OCI-LY7 (cell line): ENCODE measurements around the gene FBF1. TPM values are rescaled to one million over a fixed set of nuclear protein-coding genes. Genes with fewer than 3 reads are reported as not detected.

Source experiments
- BruUV-seq: library from RNA; stranded (reverse); fragments of 400-500 nt; replicated peaks from 2 replicates; lab custom pipeline; 2021; lab: Mats Ljungman, UMichigan
- CTCF ChIA-PET: fragments of 300-600 bp; sonication (Branson Sonifier 250); formaldehyde crosslinking; loops from one replicate; lab custom pipeline; 2022; ENCODE audit warnings: antibody characterized with exemption; ENCODE audit not compliant: unreplicated experiment; lab: Charles Lee
- POLR2A ChIA-PET: fragments of 300-600 bp; sonication (Branson Sonifier 250); formaldehyde crosslinking; loops from one replicate; lab custom pipeline; 2022; ENCODE audit warnings: antibody characterized with exemption; lab: Charles Lee
- DNase-seq: peaks from one replicate; pipeline ENCODE4 v3.0.0-alpha.2; 2015; ENCODE audit warnings: low spot score
- H2AFZ ChIP-seq: fragments of 200-600 bp; sonication (generic), shearing (Covaris generic); 2 replicates; pipeline ENCODE4 v1.6.1; 2014; ENCODE audit warnings: mild to moderate bottlenecking, antibody characterized with exemption, low read length, moderate library complexity
- H3K27ac ChIP-seq: fragments of 200-600 bp; sonication (generic); 2 replicates; pipeline ENCODE4 v1.5.1; 2014; ENCODE audit warnings: mixed run types, low read depth, mild to moderate bottlenecking, moderate library complexity, low read length, inconsistent platforms; ENCODE audit not compliant: poor library complexity, severe bottlenecking
- H3K36me3 ChIP-seq: fragments of 200-600 bp; sonication (generic); 2 replicates; pipeline ENCODE4 v1.6.1; 2014; ENCODE audit warnings: mild to moderate bottlenecking, antibody characterized with exemption, low read length, moderate library complexity, mixed read lengths; ENCODE audit not compliant: insufficient read depth
- H3K4me1 ChIP-seq: fragments of 200-600 bp; sonication (generic); 2 replicates; pipeline ENCODE4 v1.5.1; 2014; ENCODE audit warnings: mild to moderate bottlenecking, low read length; ENCODE audit not compliant: insufficient read depth, poor library complexity, severe bottlenecking
- H3K4me2 ChIP-seq: fragments of 200-600 bp; sonication (generic); 2 replicates; pipeline ENCODE4 v1.6.1; 2014; ENCODE audit warnings: mild to moderate bottlenecking, low read length
- H3K4me3 ChIP-seq: fragments of 200-600 bp; sonication (generic); 2 replicates; pipeline ENCODE4 v1.5.1; 2014; ENCODE audit warnings: mild to moderate bottlenecking, low read depth, low read length; ENCODE audit not compliant: poor library complexity, severe bottlenecking
- H3K79me2 ChIP-seq: fragments of 200-600 bp; sonication (generic); 2 replicates; pipeline ENCODE4 v1.6.1; 2016; ENCODE audit warnings: low read depth, mild to moderate bottlenecking, low read length, moderate library complexity, mixed read lengths; ENCODE audit not compliant: insufficient read depth
- H3K9me2 ChIP-seq: fragments of 200-600 bp; sonication (generic); 2 replicates; pipeline ENCODE4 v1.6.1; 2016; ENCODE audit warnings: mild to moderate bottlenecking, low read length, mixed read lengths; ENCODE audit not compliant: insufficient read depth
- H3K9me3 ChIP-seq: fragments of 200-600 bp; sonication (generic); 2 replicates; pipeline ENCODE4 v1.6.1; 2014; ENCODE audit warnings: mild to moderate bottlenecking, mixed run types, low read length, mixed read lengths
- H4K20me1 ChIP-seq: fragments of 200-600 bp; sonication (generic); 2 replicates; pipeline ENCODE4 v1.6.1; 2014; ENCODE audit warnings: mild to moderate bottlenecking, antibody characterized with exemption, low read length, moderate library complexity, mixed read lengths; ENCODE audit not compliant: insufficient read depth
- EZH2phosphoT487 ChIP-seq: fragments of 200-600 bp; sonication (generic); IDR thresholded peaks from 2 replicates; pipeline ENCODE4 v1.6.1; 2018; ENCODE audit warnings: low read depth, borderline replicate concordance, mild to moderate bottlenecking, mixed run types, antibody characterized with exemption, low read length, moderate library complexity, mixed read lengths
- intact Hi-C: fragments of 100-400 bp; cut with micrococcal nuclease; formaldehyde crosslinking; loops from one replicate; pipeline ENCODE4 v1.10.0; 2022; ENCODE audit not compliant: unreplicated experiment
- total RNA-seq, 2 experiments: library from RNA; depleted of rRNA in 1 of 2; stranded (reverse); fragments of >200 nt in 1 of 2; shearing (Covaris generic) in 1 of 2; gene quantifications; 2 replicates each; pipeline ENCODE4 v1.2.3, GENCODE V29; 2014 to 2022
- TF ChIP-seq, protein P1 (sequence below): fragments of 200-600 bp; sonication (generic); conservative IDR thresholded peaks from 2 replicates; pipeline ENCODE4 v1.5.1; 2014; ENCODE audit warnings: mild to moderate bottlenecking, antibody characterized with exemption, low read length, moderate library complexity, mixed read lengths

The FBF1 gene
- total RNA-seq, 2 experiments from 2014 or later = 34.6 to 47.9 TPM

DNA sequence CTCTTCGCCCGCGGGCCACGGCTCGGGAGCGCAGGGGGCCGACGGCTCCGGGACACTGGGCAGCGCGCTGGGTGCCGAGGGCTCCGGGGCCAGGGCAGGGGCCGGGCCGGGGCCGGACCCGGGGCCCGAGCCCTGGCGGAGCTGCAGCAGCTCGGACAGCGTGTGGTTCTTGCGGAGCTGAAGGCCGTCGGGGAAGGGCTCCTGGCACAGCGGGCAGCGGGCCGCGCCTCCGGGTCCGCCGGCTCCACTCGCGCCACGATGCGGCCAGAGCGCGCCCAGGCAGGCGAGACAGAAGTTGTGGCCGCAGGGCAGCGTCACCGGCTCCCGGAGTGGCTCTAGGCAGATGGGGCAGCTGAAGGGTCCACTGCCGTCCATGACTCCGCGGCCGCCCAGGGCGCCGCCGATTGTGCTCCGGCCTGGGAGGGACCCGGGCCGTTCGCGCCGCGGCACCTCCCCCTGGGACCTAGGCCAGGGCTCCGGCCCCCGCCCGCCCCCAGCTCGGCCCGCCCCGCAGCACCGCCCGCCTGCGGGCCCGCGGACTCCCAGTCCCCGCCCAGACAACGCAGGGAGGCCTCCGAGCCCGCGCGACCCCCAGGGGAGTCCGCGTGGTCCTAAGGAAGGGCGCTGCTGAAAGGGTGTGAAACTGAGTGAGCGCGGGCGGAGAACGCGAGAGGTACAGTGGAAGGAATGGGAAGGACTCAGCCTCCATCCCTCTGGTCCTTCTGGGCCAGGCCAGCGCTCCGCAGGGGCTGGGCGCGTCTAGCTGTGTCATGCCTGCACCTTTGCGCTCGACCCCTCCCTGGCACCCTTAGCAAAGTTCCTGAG lies 62.5 kb downstream of the FBF1 start, which contains the start of gene TRIM47:
Gene TRIM47, minus strand, starts transcription at position 408 of the 825 bp plus-strand sequence. Its CDS starts 33 bp downstream, at position 375.
- Histone ChIP-seq H3K9me2 (no peaks in the 10 kb centered on the region), H3K4me3 (peak within 1 kb of the TSS; percentile 71), H3K4me1 (peaks cover 31% of the 10 kb centered on the region), H4K20me1 (no peaks in the 10 kb centered on the region), H3K9me3 (no peaks in the 10 kb centered on the region), H3K4me2 (peak within 1 kb of the TSS; percentile 91), H3K27ac (peak within 1 kb of the TSS; percentile 82), H3K79me2 (no peaks in the 10 kb centered on the region), H3K36me3 (0 out of 2 replicates have a peak, but pooled peaks cover 7% of the 10 kb centered on the region), H2AFZ (peak within 1 kb of the TSS; percentile 70)
- POLR2A ChIA-PET = interaction anchor here (1.5 kb wide), 1 partner anchor 18 kb away, joined by 4 read pairs; the partner anchor contains the start of gene TRIM65
- no TSS peak for BruUV-seq
- TF ChIP-seq, protein P1, sequence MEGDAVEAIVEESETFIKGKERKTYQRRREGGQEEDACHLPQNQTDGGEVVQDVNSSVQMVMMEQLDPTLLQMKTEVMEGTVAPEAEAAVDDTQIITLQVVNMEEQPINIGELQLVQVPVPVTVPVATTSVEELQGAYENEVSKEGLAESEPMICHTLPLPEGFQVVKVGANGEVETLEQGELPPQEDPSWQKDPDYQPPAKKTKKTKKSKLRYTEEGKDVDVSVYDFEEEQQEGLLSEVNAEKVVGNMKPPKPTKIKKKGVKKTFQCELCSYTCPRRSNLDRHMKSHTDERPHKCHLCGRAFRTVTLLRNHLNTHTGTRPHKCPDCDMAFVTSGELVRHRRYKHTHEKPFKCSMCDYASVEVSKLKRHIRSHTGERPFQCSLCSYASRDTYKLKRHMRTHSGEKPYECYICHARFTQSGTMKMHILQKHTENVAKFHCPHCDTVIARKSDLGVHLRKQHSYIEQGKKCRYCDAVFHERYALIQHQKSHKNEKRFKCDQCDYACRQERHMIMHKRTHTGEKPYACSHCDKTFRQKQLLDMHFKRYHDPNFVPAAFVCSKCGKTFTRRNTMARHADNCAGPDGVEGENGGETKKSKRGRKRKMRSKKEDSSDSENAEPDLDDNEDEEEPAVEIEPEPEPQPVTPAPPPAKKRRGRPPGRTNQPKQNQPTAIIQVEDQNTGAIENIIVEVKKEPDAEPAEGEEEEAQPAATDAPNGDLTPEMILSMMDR = peak; percentile 14; the same call in 1 of the 2 replicates
- TF ChIP-seq EZH2phosphoT487 = no peak
- intact Hi-C loops = no loop called here
- DNase-seq = no peak
- CTCF ChIA-PET = interaction anchor here (1.0 kb wide), 1 partner anchor 18 kb away, joined by 5 read pairs; the partner anchor contains the start of gene TRIM65

DNA sequence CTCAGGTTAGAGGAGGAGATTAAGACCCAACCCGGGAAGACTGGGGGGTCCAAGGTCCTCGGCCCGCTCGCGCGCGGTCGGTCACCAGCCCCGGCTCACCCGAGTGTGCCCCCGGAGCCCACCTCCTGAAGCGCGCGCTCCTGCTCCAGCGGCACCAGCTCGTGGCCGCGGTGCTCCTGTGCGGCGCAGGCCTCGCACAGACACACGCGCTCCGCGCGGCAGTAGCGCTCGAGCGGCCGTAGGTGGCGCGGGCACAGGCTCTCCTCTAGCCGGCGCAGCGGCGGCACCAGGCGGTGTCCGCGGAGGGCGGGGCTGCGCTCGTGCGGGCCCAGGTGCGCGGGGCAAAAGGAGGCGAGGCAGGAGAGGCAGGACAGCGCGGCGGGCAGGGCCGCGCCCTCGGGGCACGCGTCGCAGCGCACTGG lies 63.1 kb downstream of the FBF1 start:
- H3K27ac ChIP-seq = peak overlapping the region; percentile 82
- intact Hi-C loops = no loop called here

More for the DNA sequence above, 63.1 kb downstream of the FBF1 start:
- H3K79me2 ChIP-seq = no peaks in the 10 kb centered on the region
- peak overlapping the region; percentile 91 for H3K4me2 ChIP-seq
- DNase-seq = peak; percentile 91
- BruUV-seq = no TSS peak
- no peaks in the 10 kb centered on the region for H3K9me3 ChIP-seq
- CTCF ChIA-PET = interaction anchor here (0.7 to 1.0 kb wide), 2 partner anchors 18 to 22 kb away, joined by 4 to 5 read pairs; partner anchors contain the start of genes TRIM65 and WBP2
- H2AFZ ChIP-seq = peak overlapping the region; percentile 70
- H3K36me3 ChIP-seq = 0 out of 2 replicates have a peak, but pooled peaks cover 7% of the 10 kb centered on the region
- no peaks in the 10 kb centered on the region for H4K20me1 ChIP-seq
- peak overlapping the region; percentile 71 for H3K4me3 ChIP-seq
- POLR2A ChIA-PET = interaction anchor here (0.6 to 3.5 kb wide), 5 partner anchors 13 to 233 kb away, joined by 3 to 28 read pairs (median 5); partner anchors contain the start of gene WBP2
- H3K9me2 ChIP-seq = no peaks in the 10 kb centered on the region
- peaks cover 35% of the 10 kb centered on the region for H3K4me1 ChIP-seq
- TF ChIP-seq, protein P1 = peak; percentile 73
- TF ChIP-seq EZH2phosphoT487 = no peak
